ENCODE results near the gene CRTC1. TPM values are rescaled to one million over a fixed set of nuclear protein-coding genes. Genes with fewer than 3 reads are reported as not detected.

The CRTC1 gene
- total and polyA plus RNA-seq, 2 of the 13 experiments (the other 11 are each of a cell fraction or from before 2014, with no cell fraction given), result 2.0 to 2.7 TPM

DNA sequence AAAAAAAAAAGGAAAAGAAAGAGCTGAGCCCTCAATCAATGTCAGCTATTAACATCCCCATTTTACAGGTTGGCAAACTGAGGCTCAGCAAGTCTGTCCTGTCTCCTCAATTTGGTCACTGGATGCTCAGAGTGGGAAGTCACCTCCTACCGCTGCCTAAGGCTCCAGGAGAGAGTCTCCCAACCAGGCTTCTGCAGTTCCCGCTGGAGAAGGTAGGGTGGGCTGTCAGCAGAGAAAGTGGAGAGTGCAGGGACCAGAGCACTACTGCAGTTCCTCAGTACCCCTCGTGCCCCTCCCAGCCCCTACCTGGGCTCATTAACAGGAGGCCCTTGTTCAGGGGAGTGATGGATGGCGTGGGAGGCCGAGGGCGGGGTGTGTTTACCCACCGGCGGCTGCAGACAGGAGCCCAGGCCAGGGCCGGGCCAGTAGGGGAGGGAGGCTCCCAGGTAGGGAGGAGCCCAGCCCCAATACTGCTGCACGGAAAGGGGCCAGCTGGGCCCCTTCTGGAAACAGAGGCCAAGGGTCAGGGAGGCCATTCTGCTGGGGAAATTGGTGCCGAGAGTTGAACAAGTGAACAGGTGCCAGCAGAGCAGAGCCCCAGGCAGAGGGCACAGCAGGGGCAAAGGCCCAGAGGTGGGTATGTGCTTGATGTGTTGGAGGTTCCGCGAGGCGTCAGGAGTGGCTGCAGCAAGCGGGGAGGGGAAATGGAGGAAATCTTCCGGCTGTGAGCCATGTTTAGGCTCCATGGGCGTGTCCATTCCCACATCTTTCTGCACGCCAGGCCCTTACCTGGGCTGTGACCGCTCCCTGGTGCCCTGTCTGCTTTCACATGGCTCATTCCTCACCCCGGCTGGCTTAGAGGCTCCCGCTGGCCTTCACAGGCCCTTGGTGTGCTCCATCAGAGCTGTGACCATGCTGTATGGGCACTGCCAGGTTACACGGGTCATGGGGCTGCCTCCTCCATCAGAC lies 115.2 kb downstream of the CRTC1 start (continued):
- TF ChIP-seq ZBTB7B (CRISPR knock-in tag; IDR thresholded peaks at IDR 0.05), result peak; percentile 73
- TF ChIP-seq, protein P1, sequence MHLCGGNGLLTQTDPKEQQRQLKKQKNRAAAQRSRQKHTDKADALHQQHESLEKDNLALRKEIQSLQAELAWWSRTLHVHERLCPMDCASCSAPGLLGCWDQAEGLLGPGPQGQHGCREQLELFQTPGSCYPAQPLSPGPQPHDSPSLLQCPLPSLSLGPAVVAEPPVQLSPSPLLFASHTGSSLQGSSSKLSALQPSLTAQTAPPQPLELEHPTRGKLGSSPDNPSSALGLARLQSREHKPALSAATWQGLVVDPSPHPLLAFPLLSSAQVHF (CRISPR knock-in tag; IDR thresholded peaks at IDR 0.05), result no peak
- no peak; the same call in 1 of the 2 replicates for TF ChIP-seq NRL (CRISPR knock-in tag; IDR thresholded peaks at IDR 0.05; ENCODE audit: borderline replicate concordance)
- 0 out of 2 replicates have a peak, but pooled peaks have one; percentile 37 for TF ChIP-seq ISL2 (CRISPR knock-in tag; IDR thresholded peaks at IDR 0.05)
- TF ChIP-seq RXRB (CRISPR knock-in tag; IDR thresholded peaks at IDR 0.05; ENCODE audit: borderline replicate concordance), result peak; percentile 68; the same call in 1 of the 2 replicates
- 0 out of 2 replicates have a peak, but pooled peaks have one; percentile 28 for TF ChIP-seq SALL2 (CRISPR knock-in tag; IDR thresholded peaks at IDR 0.05)
- no peak for TF ChIP-seq SOX13 (IDR thresholded peaks at IDR 0.05)
- TF ChIP-seq SOX13 (CRISPR knock-in tag; conservative IDR thresholded peaks at IDR 0.05 in 1 of 2, IDR thresholded peaks at IDR 0.05 in 1 of 2), result peak in 1 of 2 experiments; percentile 56; a peak in 1 of 4 replicates
- 0 out of 2 replicates have a peak, but pooled peaks have one; percentile 27 for TF ChIP-seq ZBTB7A (CRISPR knock-in tag; IDR thresholded peaks at IDR 0.05)
- TF ChIP-seq U2AF1 (optimal IDR thresholded peaks at IDR 0.05; ENCODE audit: low read depth, low read length), result no peak
- peak; percentile 55; the same call in 1 of the 2 replicates for TF ChIP-seq MTERF4 (CRISPR knock-in tag; IDR thresholded peaks at IDR 0.05)
- 0 out of 2 replicates have a peak, but pooled peaks have one; percentile 59 for TF ChIP-seq ZNF34 (CRISPR knock-in tag; IDR thresholded peaks at IDR 0.05; ENCODE audit: borderline replicate concordance)
- TF ChIP-seq, protein P2, sequence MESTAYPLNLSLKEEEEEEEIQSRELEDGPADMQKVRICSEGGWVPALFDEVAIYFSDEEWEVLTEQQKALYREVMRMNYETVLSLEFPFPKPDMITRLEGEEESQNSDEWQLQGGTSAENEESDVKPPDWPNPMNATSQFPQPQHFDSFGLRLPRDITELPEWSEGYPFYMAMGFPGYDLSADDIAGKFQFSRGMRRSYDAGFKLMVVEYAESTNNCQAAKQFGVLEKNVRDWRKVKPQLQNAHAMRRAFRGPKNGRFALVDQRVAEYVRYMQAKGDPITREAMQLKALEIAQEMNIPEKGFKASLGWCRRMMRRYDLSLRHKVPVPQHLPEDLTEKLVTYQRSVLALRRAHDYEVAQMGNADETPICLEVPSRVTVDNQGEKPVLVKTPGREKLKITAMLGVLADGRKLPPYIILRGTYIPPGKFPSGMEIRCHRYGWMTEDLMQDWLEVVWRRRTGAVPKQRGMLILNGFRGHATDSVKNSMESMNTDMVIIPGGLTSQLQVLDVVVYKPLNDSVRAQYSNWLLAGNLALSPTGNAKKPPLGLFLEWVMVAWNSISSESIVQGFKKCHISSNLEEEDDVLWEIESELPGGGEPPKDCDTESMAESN (CRISPR knock-in tag; conservative IDR thresholded peaks at IDR 0.05), result no peak
- peak in 1 of 2 experiments; percentile 38; a peak in 1 of 4 replicates for TF ChIP-seq EP300 (IDR thresholded peaks at IDR 0.05; ENCODE audit: low read depth in 2 of 2, low read length in 2 of 2)
- TF ChIP-seq EP300 (CRISPR knock-in tag; IDR thresholded peaks at IDR 0.05; ENCODE audit: borderline replicate concordance), result no peak
- TF ChIP-seq ZBTB34 (CRISPR knock-in tag; IDR thresholded peaks at IDR 0.05), result 0 out of 2 replicates have a peak, but pooled peaks have one; percentile 24
- TF ChIP-seq ETV5 (CRISPR knock-in tag; IDR thresholded peaks at IDR 0.05; ENCODE audit: borderline replicate concordance), result peak; percentile 21; the same call in 1 of the 2 replicates
- TF ChIP-seq GATAD2A (CRISPR knock-in tag; IDR thresholded peaks at IDR 0.05), result peak; percentile 67
- TF ChIP-seq TARDBP (CRISPR knock-in tag; IDR thresholded peaks at IDR 0.05), result peak; percentile 77

Data from HepG2 (cell line).